Spleen (tissue), 7 donors: ENCODE measurements around the gene SLF1.

Experiments used
- CTCF ChIP-seq, 11 experiments: fragments of 200-600 bp in 7 of 11; fragments of 450-650 bp in 4 of 11; sonication (generic) in 4 of 11; IDR thresholded peaks in 8 of 11; conservative IDR thresholded peaks in 3 of 11; 1 replicate in 7 of 11; 2 replicates in 4 of 11; pipeline versions ENCODE4 v1.4.0 to v1.8.0; 2016 to 2021; ENCODE audit warnings: antibody characterized with exemption in 11 of 11, inconsistent platforms in 4 of 11, mild to moderate bottlenecking in 1 of 11
- POLR2A ChIP-seq, 3 donors: fragments of 450-650 bp; IDR thresholded peaks; one replicate each; pipeline ENCODE4 v1.5.1; 2017; ENCODE audit warnings: antibody characterized with exemption in 3 of 3, mild to moderate bottlenecking in 1 of 3
- donor health status: DM: no; HTN: no; CAD: no; lungs with moderate emphysema.
- donor health status: DM: no; HTN: no; CAD: no.
- donor health status: DM: no; HTN: no; CAD: no.

- TF ChIP-seq CTCF (IDR thresholded peaks at IDR 0.05 in 8 of 11, conservative IDR thresholded peaks at IDR 0.05 in 3 of 11) (no peak), POLR2A (IDR thresholded peaks at IDR 0.05) (no peak)
Measured at GRCh38 chr5:94682814-94683520, 64.5 kb downstream of the SLF1 start.
